ENCODE measurements around the gene PLA2G4F.

PLA2G4F gene

GRCh38 chr15:42133886-42134502 is 22.4 kb downstream of the PLA2G4F start:
- TF ChIP-seq CTCF (IDR thresholded peaks at IDR 0.05; ENCODE audit: low read depth, low read length, missing control alignments) = peak; percentile 82
- DNase-seq (ENCODE audit: low read depth) = peak; percentile 10

GRCh38 chr15:42133356-42133755 is 23.1 kb downstream of the PLA2G4F start:
- DNase-seq (ENCODE audit: low read depth) = no peak
- no peak for TF ChIP-seq CTCF (IDR thresholded peaks at IDR 0.05; ENCODE audit: low read depth, low read length, missing control alignments)
- H3K4me3 ChIP-seq (ENCODE audit: low read depth, low read length) = no peak overlapping the region

More at GRCh38 chr15:42133886-42134502, 22.4 kb downstream of the PLA2G4F start:
- H3K4me3 ChIP-seq (ENCODE audit: low read depth, low read length) = no peak overlapping the region

- DNase-seq (ENCODE audit: low read depth) = no peak
Observed at GRCh38 chr15:42131826-42132806, 24.3 kb downstream of the PLA2G4F start.

GRCh38 chr15:42131006-42131405 is 25.4 kb downstream of the PLA2G4F start:
- DNase-seq (ENCODE audit: low read depth) = no peak
- H3K4me3 ChIP-seq (ENCODE audit: low read depth, low read length) = no peak overlapping the region
- no peak for TF ChIP-seq CTCF (IDR thresholded peaks at IDR 0.05; ENCODE audit: low read depth, low read length, missing control alignments)

More at GRCh38 chr15:42131826-42132806, 24.3 kb downstream of the PLA2G4F start:
- TF ChIP-seq CTCF (IDR thresholded peaks at IDR 0.05; ENCODE audit: low read depth, low read length, missing control alignments) = no peak
- H3K4me3 ChIP-seq (ENCODE audit: low read depth, low read length) = no peak overlapping the region

GRCh38 chr15:42130246-42130986 is 26.0 kb downstream of the PLA2G4F start:
- no peak overlapping the region for H3K4me3 ChIP-seq (ENCODE audit: low read depth, low read length)
- no peak for DNase-seq (ENCODE audit: low read depth)
- TF ChIP-seq CTCF (IDR thresholded peaks at IDR 0.05; ENCODE audit: low read depth, low read length, missing control alignments) = no peak

GRCh38 chr15:42129364-42129763 is 27.1 kb downstream of the PLA2G4F start:
- TF ChIP-seq CTCF (IDR thresholded peaks at IDR 0.05; ENCODE audit: low read depth, low read length, missing control alignments) = no peak
- no peak overlapping the region for H3K4me3 ChIP-seq (ENCODE audit: low read depth, low read length)
- DNase-seq (ENCODE audit: low read depth) = no peak
